ENCODE data around the gene TNNI2. TPM values are rescaled to one million over a fixed set of nuclear protein-coding genes. Genes with fewer than 3 reads are reported as not detected.
"Not testable (repeated sequence)": the region's sequence is repeated elsewhere in the genome, so short reads cannot be mapped to it uniquely, and the experiment has no call there.

The TNNI2 gene
- not detected for polyA plus RNA-seq (2012; ENCODE audit: insufficient read depth, insufficient read length)

DNA sequence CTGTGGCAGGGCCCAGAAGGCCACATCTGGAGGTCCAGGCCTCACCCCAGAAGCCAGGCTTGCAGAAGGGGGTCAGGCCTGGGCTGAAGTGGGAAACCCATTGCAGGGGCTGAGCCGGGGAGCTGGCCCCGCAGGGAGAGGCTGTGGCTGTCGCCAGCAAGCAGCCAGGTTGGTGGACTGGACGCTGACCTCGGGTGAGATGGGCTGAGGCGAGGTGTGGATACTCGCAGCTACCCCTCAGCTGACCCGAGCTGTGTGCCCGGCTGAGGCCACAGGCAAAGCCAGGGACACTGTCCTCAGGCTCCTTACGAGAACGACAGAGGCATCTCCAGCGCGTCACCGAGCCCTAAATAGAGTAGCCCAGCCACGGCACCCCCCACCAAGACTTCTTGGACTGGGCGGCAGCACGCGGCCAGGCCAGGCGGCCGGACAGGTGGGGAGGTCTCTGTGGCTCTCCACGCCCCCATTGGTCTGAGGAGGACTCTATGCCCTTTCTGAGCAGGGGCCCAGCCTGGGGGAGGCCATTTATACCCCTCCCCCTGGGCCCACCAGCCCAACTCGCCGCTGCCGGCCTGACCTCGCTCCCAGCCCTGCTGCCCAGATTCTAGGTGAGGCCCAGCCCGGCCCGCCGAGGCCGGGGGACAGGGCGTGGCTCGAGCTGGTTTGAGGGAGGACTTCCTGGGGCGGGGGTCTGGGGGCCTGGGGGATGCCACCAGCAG is at the start of gene TNNI2:
TSS of gene TNNI2 (plus strand) at position 556 of the 719 bp plus-strand sequence. CDS start 716 bp downstream, outside the sequence.
- no peak within 1 kb of the TSS for H3K4me3 ChIP-seq (ENCODE audit: low read length)
- DNase-seq (ENCODE audit: low read depth, low spot score): no peak

DNA sequence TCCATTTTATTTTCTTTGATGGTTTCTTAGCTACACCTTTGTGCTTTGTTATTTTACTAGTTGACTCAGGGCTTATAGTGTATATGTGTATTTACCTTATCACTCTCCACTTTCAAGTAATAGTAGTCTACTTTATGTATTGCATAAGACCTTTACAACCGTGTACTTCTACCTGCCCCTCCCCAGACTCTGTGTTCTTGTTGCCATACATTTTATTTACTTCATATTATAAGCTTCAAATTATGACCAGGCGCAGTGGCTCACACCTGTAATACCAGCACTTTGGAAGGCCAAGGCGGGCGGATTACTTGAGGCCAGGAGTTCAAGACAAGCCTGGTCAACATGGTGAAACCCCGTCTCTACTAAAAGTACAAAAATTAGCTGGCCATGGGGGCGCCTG is 46.9 kb upstream of the TNNI2 start:
- no peak for DNase-seq (ENCODE audit: low read depth, low spot score)
- no peak overlapping the region for H3K4me3 ChIP-seq (ENCODE audit: low read length)

GRCh38 chr11:1792461-1792860 is 46.3 kb upstream of the TNNI2 start:
- peak; percentile 32 for DNase-seq (ENCODE audit: low read depth, low spot score)

DNA sequence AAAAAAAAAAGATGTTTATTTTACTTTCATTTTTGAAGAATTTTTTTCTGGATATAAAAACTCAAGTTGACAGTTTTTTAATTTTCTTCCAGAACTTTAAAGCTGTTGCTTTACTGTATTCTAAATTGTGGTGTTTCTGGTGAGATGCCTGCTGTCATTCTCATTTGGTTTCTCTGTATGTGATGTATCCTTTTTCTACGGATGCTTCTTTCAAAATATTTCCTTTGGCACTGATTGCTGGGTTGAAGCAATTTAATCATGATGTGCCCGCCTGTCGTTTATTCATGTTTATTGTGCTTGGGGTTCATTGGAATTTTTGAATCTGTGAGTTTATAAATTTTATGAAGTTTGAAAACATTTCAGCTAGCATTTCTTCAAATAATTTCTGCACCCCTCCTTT is 45.7 kb upstream of the TNNI2 start:
- H3K4me3 ChIP-seq (ENCODE audit: low read length): no peak overlapping the region

More at GRCh38 chr11:1792461-1792860, 46.3 kb upstream of the TNNI2 start:
- H3K4me3 ChIP-seq (ENCODE audit: low read length): peak overlapping the region; percentile 16; the same call in 1 of the 2 replicates

GRCh38 chr11:1796413-1797011 is 42.3 kb upstream of the TNNI2 start:
- DNase-seq (ENCODE audit: low read depth, low spot score): no peak
- no peak overlapping the region for H3K4me3 ChIP-seq (ENCODE audit: low read length)

More for the DNA sequence above, 45.7 kb upstream of the TNNI2 start:
- no peak for DNase-seq (ENCODE audit: low read depth, low spot score)

GRCh38 chr11:1797391-1798125 is 41.2 kb upstream of the TNNI2 start:
- no peak overlapping the region for H3K4me3 ChIP-seq (ENCODE audit: low read length)
- DNase-seq (ENCODE audit: low read depth, low spot score): no peak

GRCh38 chr11:1803246-1803645 is 35.5 kb upstream of the TNNI2 start:
- no peak for DNase-seq (ENCODE audit: low read depth, low spot score)
- H3K4me3 ChIP-seq (ENCODE audit: low read length): no peak overlapping the region

DNA sequence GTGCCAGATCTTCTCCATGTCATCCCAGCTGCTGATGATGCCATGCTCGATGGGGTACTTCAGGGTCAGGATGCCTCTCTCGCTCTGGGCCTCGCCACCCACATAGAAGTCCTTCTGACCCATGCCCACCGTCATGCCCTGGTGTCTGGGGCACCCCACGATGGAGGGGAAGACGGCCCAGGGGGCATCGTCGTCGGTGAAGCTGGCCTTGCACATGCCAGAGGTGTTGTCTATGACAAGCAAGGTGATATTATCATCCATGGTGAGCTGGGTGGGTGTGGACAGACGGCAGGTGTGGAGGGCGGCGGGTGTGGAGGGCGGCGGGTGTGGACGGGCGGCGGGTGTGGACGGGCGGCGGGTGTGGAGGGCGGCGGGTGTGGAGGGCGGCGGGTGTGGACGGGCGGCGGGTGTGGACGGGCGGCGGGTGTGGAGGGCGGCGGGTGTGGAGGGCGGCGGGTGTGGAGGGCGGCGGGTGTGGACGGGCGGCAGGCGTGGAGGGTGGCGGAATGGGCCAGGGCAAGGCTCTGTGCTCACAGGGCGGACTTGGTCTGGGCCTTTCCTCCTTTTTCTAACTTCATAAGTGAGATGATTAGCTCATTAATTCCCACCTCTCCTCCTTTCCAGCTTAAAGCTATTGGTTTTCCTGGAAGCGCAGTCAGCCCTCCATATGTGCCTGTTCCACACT is 34.8 kb upstream of the TNNI2 start:
- not testable (repeated sequence) for H3K4me3 ChIP-seq (ENCODE audit: low read length); DNase-seq (ENCODE audit: low read depth, low spot score)

DNA sequence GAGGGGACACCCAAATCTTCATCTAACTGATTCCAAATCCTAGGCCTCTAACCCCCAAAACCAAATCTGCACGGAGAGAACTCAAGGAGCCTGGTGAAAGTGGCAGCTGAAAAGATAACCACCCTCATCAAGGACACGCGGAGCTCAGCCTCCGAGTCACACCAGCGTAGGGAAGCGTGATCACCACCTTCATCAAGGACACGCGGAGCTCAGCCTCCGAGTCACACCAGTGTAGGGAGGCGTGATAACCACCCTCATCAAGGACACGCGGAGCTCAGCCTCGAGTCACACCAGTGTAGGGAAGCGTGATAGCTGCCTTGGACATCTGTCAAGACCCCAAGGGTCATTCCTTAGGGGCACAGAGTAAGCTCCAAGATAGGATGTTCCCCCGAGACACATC is 33.3 kb upstream of the TNNI2 start:
- H3K4me3 ChIP-seq (ENCODE audit: low read length): no peak overlapping the region
- no peak for DNase-seq (ENCODE audit: low read depth, low spot score)

DNA sequence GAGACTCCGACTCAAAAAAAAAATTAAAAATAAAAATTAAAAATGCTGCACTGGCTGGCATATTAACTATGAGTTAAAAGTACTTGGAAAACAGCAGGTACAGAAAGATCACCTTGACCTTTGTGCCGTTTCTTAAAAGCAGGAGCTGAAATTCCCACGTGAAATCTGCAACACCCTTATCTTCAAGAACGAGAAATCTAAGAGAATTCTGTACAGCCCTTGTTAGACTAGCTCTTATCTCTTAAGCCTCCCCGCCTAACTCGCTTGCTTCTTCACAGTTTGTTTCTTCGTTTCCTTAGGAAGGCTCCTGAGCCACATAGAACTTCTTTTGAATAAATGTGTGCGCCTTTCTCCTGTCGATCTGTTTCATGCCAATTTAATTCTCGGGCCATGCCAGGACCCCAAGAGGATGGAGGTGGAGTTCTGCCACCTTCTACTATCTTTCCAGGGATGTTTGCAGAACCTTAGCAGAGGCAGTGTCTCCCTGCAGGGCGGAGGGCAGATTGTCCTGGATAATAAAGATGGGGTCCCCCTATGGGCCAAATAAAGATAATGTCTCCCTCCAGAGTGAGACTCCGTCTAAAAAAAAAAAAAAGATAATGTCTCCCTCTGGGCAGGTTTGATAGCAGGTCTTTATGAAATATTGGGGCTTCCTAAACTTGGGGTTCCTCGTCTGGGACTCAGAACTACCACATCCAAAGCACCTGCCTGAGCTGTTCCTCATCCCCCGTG is 31.4 kb upstream of the TNNI2 start:
- no peak for DNase-seq (ENCODE audit: low read depth, low spot score)
- no peak overlapping the region for H3K4me3 ChIP-seq (ENCODE audit: low read length)

DNA sequence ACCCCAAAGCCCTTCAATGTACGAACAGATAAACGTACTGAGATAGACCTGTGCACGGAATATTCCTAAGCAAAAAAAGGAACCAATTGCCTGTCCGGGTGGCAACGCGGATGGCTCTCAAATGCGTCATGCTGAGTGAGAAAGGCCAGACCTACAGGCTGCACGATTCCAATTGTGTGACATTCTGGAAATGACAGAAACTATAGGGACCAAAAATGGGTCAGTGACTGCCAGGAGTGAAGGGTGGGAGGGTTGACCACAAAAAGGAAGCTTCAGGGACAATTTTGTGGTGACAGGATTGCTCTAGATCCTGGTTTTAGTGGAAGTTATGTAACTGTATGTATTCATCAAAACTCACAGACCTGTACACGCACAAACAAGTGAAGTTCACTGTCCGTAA is 28.0 kb upstream of the TNNI2 start:
- DNase-seq (ENCODE audit: low read depth, low spot score): no peak

DNA sequence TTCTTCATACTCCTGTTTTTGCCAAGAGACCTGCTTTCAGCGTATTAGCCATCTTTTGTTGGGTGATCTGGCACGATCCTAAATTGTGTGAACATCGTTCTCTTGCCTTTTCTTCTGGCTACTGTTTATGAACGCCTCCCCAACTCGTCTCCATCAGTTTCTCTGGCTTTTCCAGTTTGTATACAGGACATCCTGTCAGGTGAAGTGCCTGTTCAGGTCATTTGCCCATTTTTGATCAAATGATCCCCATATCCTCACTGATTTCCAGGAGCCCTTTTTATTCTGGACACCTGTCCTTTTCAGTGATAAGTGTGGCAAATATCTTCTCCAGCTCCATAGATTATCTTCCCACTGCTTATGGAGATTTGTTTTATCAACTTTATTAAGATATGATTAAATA is 26.5 kb upstream of the TNNI2 start:
- no peak for DNase-seq (ENCODE audit: low read depth, low spot score)

More for the DNA sequence above, 28.0 kb upstream of the TNNI2 start:
- no peak overlapping the region for H3K4me3 ChIP-seq (ENCODE audit: low read length)

GRCh38 chr11:1812801-1813200 is 26.0 kb upstream of the TNNI2 start:
- no peak for DNase-seq (ENCODE audit: low read depth, low spot score)
- no peak overlapping the region for H3K4me3 ChIP-seq (ENCODE audit: low read length)

More for the DNA sequence above, 26.5 kb upstream of the TNNI2 start:
- no peak overlapping the region for H3K4me3 ChIP-seq (ENCODE audit: low read length)

GRCh38 chr11:1813356-1813755 is 25.4 kb upstream of the TNNI2 start:
- not testable (repeated sequence) for DNase-seq (ENCODE audit: low read depth, low spot score); H3K4me3 ChIP-seq (ENCODE audit: low read length)

GRCh38 chr11:1814691-1815090 is 24.1 kb upstream of the TNNI2 start:
- H3K4me3 ChIP-seq (ENCODE audit: low read length): no peak overlapping the region
- no peak for DNase-seq (ENCODE audit: low read depth, low spot score)

DNA sequence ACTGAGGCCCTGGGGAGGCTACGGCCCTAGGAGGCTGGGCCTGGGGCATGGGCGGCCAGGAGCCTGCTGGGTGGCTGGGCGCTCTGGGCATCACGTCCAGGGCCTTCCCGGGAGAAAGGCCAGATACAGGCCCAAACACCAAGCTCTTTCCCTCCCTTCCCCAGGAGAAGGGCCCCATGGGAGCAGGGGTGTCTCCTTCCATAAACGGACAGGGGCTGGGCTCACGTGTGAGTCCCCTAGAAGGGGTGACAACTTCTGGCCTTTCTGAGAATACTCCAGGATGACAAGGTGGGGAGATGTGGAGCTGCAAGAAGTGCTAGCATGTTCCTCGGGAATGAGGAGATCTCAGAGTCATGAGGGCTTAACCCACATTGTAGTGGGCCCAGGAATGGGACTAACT is 23.5 kb upstream of the TNNI2 start:
- H3K4me3 ChIP-seq (ENCODE audit: low read length): no peak overlapping the region
- DNase-seq (ENCODE audit: low read depth, low spot score): no peak

DNA sequence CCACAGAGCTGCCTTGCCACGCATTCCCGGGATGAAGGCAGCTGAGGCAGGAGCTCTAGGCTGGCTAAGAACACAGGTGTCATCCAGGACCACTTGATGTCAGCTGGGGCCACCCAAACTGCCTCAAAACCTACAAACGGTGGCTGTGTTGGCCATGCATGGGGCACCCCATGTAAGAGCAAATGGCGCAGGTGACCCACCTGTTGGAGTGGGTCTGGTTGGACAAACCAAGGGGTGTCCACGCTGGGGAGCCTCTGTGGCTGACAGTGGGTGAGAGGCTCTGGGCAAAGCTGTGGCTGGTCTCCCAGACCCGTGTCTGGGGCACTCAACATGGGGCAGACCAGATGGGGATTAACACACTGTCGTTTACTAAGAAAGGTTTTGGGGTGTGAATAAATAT is 23.0 kb upstream of the TNNI2 start:
- no peak overlapping the region for H3K4me3 ChIP-seq (ENCODE audit: low read length)
- DNase-seq (ENCODE audit: low read depth, low spot score): no peak

GRCh38 chr11:1817000-1817399 is 21.8 kb upstream of the TNNI2 start:
- DNase-seq (ENCODE audit: low read depth, low spot score): no peak
- H3K4me3 ChIP-seq (ENCODE audit: low read length): no peak overlapping the region

GRCh38 chr11:1817511-1817910 is 21.3 kb upstream of the TNNI2 start:
- DNase-seq (ENCODE audit: low read depth, low spot score): no peak
- no peak overlapping the region for H3K4me3 ChIP-seq (ENCODE audit: low read length)

Measured in Jurkat, Clone E6-1 (cell line).